Stimulated activated naive CD8-positive, alpha-beta T cell treated with anti-CD3 and anti-CD28 coated beads, Interleukin-15, amount 100 ng/mL, for 72 hours (primary cell): ENCODE measurements around the gene HEMK1.

Experiments used
- ATAC-seq: fragments of 150-1000 bp; cut with Tn5 transposase; 2 replicates; pipeline ENCODE4 v1.10.0; 2021; ENCODE audit warnings: mild to moderate bottlenecking, moderate library complexity
- DNase-seq, 2 donors: peaks; one replicate each; pipeline ENCODE4 v3.0.0; 2021 to 2022
- H3K27ac Mint-ChIP-seq, 2 donors: one replicate each; pipeline ENCODE4 v1.8.0; 2022; ENCODE audit warnings: mild to moderate bottlenecking in 2 of 2, mixed read lengths in 2 of 2, moderate library complexity in 2 of 2
- H3K27me3 Mint-ChIP-seq: one replicate; pipeline ENCODE4 v1.8.0; 2022; ENCODE audit warnings: mixed read lengths
- H3K4me1 Mint-ChIP-seq: one replicate; pipeline ENCODE4 v1.8.0; 2022; ENCODE audit warnings: mild to moderate bottlenecking, mixed read lengths
- H3K4me3 Mint-ChIP-seq, 2 donors: one replicate each; pipeline ENCODE4 v1.8.0; 2022; ENCODE audit warnings: mild to moderate bottlenecking in 2 of 2, mixed read lengths in 2 of 2, moderate library complexity in 1 of 2
- H3K9me3 Mint-ChIP-seq, 2 donors: one replicate each; pipeline ENCODE4 v1.8.0; 2022; ENCODE audit warnings: mixed read lengths in 2 of 2

HEMK1 gene

DNA sequence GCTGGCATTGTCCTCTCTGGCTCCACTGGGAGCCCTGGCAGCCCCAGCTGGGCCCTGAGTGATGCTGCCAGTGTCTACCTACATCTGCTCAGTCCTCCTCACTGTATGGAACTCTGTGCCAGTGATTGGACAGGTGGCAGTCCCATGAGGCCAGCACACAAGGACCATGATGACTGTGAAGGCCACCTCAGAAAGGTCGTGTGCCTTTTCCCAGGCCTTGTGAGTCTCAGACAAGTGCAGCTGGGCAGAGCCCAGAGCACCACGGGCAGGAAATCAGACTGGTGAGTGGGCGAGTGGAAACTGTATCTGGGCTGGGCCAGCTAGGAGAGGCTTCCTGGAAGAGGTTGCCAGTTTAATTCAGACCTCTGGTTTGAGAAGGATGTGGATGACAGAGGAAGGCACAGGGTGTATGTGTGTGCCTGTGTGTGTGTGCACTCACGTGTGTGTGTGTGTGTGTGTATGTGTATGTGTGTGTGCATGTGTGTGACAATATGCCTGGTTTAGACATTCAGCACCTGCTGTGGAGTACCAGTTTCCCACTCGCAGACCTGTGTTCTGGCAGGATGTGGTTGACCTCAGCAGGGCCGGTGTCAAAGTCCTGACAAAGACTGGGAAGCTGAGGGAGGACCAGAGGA, 54.6 kb downstream of the HEMK1 start:
- DNase-seq (peak; percentile 43 to 72), ATAC-seq (peak; percentile 91)
- no peaks in the 10 kb centered on the region for H3K27me3 Mint-ChIP-seq
- peak overlapping the region; percentile 83 to 85 for H3K27ac Mint-ChIP-seq
- no peaks in the 10 kb centered on the region for H3K9me3 Mint-ChIP-seq
- H3K4me3 Mint-ChIP-seq, result peak overlapping the region; percentile 67 to 70
- peaks cover 100% of the 10 kb centered on the region for H3K4me1 Mint-ChIP-seq

GRCh38 chr3:50624634-50625033, 55.3 kb downstream of the HEMK1 start:
- Mint-ChIP-seq H3K9me3 (no peaks in the 10 kb centered on the region), H3K4me3 (peak overlapping the region; percentile 67 to 70), H3K4me1 (peaks cover 100% of the 10 kb centered on the region), H3K27ac (peak overlapping the region; percentile 83 to 85), H3K27me3 (no peaks in the 10 kb centered on the region)
- ATAC-seq (no peak), DNase-seq (no peak)

DNA sequence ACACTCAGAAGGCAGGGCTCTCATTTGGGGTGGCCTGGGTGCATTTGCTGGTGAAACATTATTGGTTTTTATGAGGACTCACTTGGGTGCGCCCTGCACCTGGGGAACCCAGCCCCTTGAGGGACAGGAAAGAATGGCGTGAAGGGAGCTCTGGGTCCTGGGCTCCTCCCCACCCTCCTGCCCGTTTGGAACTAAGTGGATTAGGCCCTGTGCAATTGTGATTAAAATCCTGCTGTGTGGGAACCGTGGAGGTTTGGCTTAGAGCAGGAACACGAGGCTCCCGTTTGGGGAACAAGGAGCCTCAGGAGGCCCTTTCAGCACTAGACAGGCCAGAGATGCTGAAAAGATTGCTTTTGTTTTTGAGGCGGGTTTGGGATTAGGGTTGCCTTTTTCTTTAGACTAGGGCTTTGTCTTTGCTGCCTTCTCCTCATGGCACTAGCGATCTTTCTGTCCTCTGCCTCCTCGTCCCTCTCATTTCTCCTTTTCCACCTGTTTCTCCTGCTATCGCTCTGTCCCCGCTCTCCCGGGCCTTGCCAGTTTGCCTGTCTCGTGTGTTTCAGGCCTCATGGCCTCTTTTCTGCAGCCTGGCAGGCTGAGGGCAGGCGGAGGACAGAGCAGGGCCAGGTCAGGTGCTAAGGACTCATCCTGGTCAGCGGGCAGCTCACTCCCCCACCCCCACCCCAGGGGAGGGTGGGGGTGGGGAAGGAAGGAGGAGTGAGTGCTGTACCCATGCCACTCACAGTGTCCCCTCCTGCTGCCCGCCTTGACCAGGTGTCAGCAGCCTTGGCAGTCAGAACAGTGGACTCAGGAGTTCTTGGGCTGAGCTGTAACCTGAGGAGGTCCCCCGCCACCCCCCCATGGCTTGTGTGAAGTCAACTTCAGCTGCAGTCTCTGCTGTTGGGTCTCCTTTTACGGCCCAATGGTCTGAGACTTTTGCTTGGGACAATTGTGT, 56.2 kb downstream of the HEMK1 start:
- no peak overlapping the region for H3K27ac Mint-ChIP-seq
- no peaks in the 10 kb centered on the region for H3K27me3 Mint-ChIP-seq
- H3K9me3 Mint-ChIP-seq, result no peaks in the 10 kb centered on the region

GRCh38 chr3:50626401-50626800, 57.1 kb downstream of the HEMK1 start:
- no peak for ATAC-seq
- no peaks in the 10 kb centered on the region for H3K9me3 Mint-ChIP-seq
- peaks cover 100% of the 10 kb centered on the region for H3K4me1 Mint-ChIP-seq
- H3K27me3 Mint-ChIP-seq, result no peaks in the 10 kb centered on the region
- no peak overlapping the region for H3K4me3 Mint-ChIP-seq
- DNase-seq, result no peak
- peak overlapping the region in 1 of 2 donors; percentile 48 for H3K27ac Mint-ChIP-seq

More for the DNA sequence above, 56.2 kb downstream of the HEMK1 start:
- ATAC-seq (no peak), DNase-seq (no peak)
- peak overlapping the region; percentile 10 to 70 for H3K4me3 Mint-ChIP-seq
- H3K4me1 Mint-ChIP-seq, result peaks cover 100% of the 10 kb centered on the region

- ATAC-seq, result peak; percentile 27
- Mint-ChIP-seq H3K4me1 (peaks cover 100% of the 10 kb centered on the region), H3K27me3 (no peaks in the 10 kb centered on the region), H3K9me3 (no peaks in the 10 kb centered on the region), H3K4me3 (peak overlapping the region; percentile 27 to 50), H3K27ac (peak overlapping the region; percentile 72 to 92)
- DNase-seq, result no peak
Observed at GRCh38 chr3:50627407-50628051, 58.2 kb downstream of the HEMK1 start.

- no peaks in the 10 kb centered on the region for H3K27me3 Mint-ChIP-seq
- ATAC-seq (no peak), DNase-seq (no peak)
- no peak overlapping the region for H3K4me3 Mint-ChIP-seq
- H3K9me3 Mint-ChIP-seq, result no peaks in the 10 kb centered on the region
- H3K27ac Mint-ChIP-seq, result peak overlapping the region; percentile 61 to 86
- H3K4me1 Mint-ChIP-seq, result peaks cover 100% of the 10 kb centered on the region
Observed at GRCh38 chr3:50628601-50629000, 59.3 kb downstream of the HEMK1 start.

DNA sequence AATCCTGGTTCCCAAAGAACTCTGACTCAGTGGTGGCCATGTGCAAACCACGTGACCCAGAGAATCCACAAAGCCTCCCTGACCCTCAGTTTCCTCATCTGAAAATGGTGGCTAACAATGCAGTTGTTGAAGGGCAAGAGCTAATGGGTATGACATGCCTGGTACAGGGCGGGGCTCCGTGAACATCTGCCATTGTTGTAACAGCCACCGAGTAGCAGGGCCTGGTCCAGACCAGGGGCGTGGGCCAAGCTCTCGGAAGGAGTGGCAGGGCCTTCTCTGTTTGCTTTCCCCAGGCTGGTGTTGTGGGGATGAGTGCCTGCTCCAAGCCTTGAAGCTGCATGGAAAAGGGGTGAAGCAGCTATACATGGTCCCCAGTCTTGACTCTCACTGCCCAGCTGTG, 61.1 kb downstream of the HEMK1 start:
- ATAC-seq (no peak), DNase-seq (no peak)
- Mint-ChIP-seq H3K9me3 (no peaks in the 10 kb centered on the region), H3K27ac (peak overlapping the region; percentile 25 to 39), H3K27me3 (no peaks in the 10 kb centered on the region), H3K4me1 (peaks cover 100% of the 10 kb centered on the region), H3K4me3 (peak overlapping the region in 1 of 2 donors; percentile 36)

GRCh38 chr3:50630877-50631276, 61.6 kb downstream of the HEMK1 start:
- H3K4me1 Mint-ChIP-seq, result peaks cover 96% of the 10 kb centered on the region
- DNase-seq (no peak), ATAC-seq (no peak)
- peak overlapping the region; percentile 12 to 47 for H3K4me3 Mint-ChIP-seq
- no peaks in the 10 kb centered on the region for H3K27me3 Mint-ChIP-seq
- no peaks in the 10 kb centered on the region for H3K9me3 Mint-ChIP-seq
- H3K27ac Mint-ChIP-seq, result peak overlapping the region; percentile 39 to 79

GRCh38 chr3:50632450-50632849, 63.1 kb downstream of the HEMK1 start:
- no peaks in the 10 kb centered on the region for H3K9me3 Mint-ChIP-seq
- H3K4me3 Mint-ChIP-seq, result peak overlapping the region; percentile 20 to 52
- ATAC-seq (peak; percentile 71), DNase-seq (peak in 1 of 2 donors; percentile 22)
- peaks cover 96% of the 10 kb centered on the region for H3K4me1 Mint-ChIP-seq
- H3K27me3 Mint-ChIP-seq, result no peaks in the 10 kb centered on the region
- peak overlapping the region; percentile 47 to 83 for H3K27ac Mint-ChIP-seq

- ATAC-seq (no peak), DNase-seq (no peak)
- Mint-ChIP-seq H3K9me3 (no peaks in the 10 kb centered on the region), H3K27ac (peak overlapping the region in 1 of 2 donors; percentile 35), H3K27me3 (no peaks in the 10 kb centered on the region), H3K4me3 (peak overlapping the region in 1 of 2 donors; percentile 27), H3K4me1 (peaks cover 96% of the 10 kb centered on the region)
Observed at GRCh38 chr3:50633230-50633790, 64.0 kb downstream of the HEMK1 start.

DNA sequence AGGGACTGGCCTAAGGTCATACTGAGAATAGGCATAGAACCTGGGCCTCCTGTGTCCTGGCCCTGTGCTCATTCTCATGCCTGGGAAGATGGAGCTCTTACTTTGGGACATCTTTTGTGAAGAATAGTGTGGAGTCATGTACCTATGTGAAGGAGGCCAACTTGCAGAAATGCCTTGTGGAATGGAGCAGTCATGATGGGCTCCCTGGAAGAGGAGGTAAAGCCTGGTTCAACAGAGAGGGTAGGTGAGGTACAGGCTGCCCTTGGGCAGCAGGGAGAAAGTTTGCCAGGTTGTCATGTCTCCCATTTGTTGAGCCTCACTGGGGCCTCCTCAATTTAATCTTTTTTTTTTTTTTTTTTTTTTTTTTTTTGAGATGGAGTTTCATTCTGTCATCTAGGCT, 65.7 kb downstream of the HEMK1 start:
- no peaks in the 10 kb centered on the region for H3K9me3 Mint-ChIP-seq
- H3K27ac Mint-ChIP-seq, result no peak overlapping the region
- DNase-seq (no peak), ATAC-seq (no peak)
- no peaks in the 10 kb centered on the region for H3K27me3 Mint-ChIP-seq
- H3K4me1 Mint-ChIP-seq, result peaks cover 92% of the 10 kb centered on the region
- H3K4me3 Mint-ChIP-seq, result no peak overlapping the region

GRCh38 chr3:50637011-50637410, 67.7 kb downstream of the HEMK1 start:
- DNase-seq, result no peak
- Mint-ChIP-seq H3K4me1 (peaks cover 73% of the 10 kb centered on the region), H3K27me3 (no peaks in the 10 kb centered on the region), H3K27ac (peak overlapping the region; percentile 81 to 83), H3K9me3 (no peaks in the 10 kb centered on the region), H3K4me3 (peak overlapping the region in 1 of 2 donors; percentile 27)
- ATAC-seq, result no peak

DNA sequence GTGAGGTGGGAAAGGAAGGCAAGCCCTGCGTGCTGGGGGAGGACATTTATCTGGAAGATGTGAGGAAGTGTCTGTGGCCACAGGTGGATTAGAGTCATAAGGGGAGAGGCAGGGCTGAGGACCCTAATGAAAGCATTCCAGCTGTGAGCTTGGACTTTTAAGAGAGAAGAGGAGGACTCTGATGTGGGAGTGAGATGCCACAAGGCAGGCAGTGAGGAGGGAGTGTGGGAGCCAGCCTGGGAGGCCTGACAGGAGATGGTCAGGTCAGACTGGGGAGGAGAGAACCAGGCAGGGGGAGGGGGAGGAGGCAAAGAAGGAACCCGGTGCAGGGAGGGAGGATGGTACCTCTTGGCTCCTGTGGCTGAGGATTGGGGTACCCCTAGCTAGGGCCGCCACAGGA, 68.6 kb downstream of the HEMK1 start:
- Mint-ChIP-seq H3K27ac (peak overlapping the region; percentile 81 to 83), H3K27me3 (no peaks in the 10 kb centered on the region), H3K4me3 (no peak overlapping the region), H3K4me1 (peaks cover 63% of the 10 kb centered on the region), H3K9me3 (no peaks in the 10 kb centered on the region)
- no peak for ATAC-seq
- DNase-seq, result no peak

DNA sequence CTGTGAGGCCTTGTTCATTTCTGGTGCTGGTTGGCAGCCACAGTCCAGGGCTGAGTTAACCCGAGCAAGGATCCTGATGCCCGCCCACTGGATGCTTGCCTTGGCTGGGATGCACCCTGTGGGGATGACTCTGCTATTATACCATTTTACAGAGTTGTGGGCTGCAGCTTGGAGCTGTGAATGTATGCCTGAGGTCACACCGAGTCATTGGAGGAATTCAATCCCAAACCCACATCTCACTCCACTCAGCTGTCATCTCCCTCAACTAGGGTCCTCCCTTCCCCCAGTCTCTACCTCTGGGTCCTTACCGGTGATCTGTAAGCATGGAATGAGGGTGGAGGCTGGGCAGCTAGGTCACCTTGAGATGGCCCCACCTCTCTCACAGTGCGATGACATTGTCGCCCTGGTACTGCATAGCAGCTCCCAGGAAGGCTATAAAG, 69.8 kb downstream of the HEMK1 start:
- H3K4me3 Mint-ChIP-seq, result no peak overlapping the region
- DNase-seq (no peak), ATAC-seq (no peak)
- H3K4me1 Mint-ChIP-seq, result peaks cover 52% of the 10 kb centered on the region
- no peaks in the 10 kb centered on the region for H3K9me3 Mint-ChIP-seq
- H3K27me3 Mint-ChIP-seq, result no peaks in the 10 kb centered on the region
- H3K27ac Mint-ChIP-seq, result peak overlapping the region in 1 of 2 donors; percentile 82

DNA sequence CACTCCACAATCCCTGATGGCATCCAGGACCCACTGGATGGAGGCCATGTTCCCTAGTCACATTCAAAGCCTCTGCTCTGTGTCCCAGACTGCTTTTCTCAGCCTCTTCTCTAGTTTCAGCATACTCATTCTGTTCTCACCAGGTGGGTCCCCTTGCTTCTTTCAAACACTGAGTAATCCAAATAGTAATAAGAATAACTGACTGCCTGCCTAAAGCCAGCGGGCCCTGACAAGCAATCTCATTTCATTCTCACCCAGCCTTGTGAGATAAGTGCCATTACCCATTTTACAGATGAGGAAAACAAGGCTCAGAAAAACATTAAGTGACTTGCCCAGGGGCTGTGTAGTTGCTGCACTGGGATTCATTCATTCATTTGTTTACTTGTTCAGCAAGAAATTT, 73.1 kb downstream of the HEMK1 start:
- H3K27ac Mint-ChIP-seq, result no peak overlapping the region
- peaks cover 23% of the 10 kb centered on the region for H3K4me1 Mint-ChIP-seq
- ATAC-seq, result no peak
- H3K27me3 Mint-ChIP-seq, result no peaks in the 10 kb centered on the region
- DNase-seq, result no peak
- H3K9me3 Mint-ChIP-seq, result no peaks in the 10 kb centered on the region
- H3K4me3 Mint-ChIP-seq, result no peak overlapping the region
